Cardiac fibroblast (primary cell): ENCODE results near the gene CEP131.
"Not testable (repeated sequence)": the region's sequence is repeated elsewhere in the genome, so short reads cannot be mapped to it uniquely, and the experiment has no call there.

Experiments used
- DNase-seq, 2 donors: peaks; one replicate each; pipeline versions ENCODE4 v3.0.0 to v3.0.0-alpha.2; 2010; ENCODE audit warnings: low read depth in 2 of 2
- H3K4me3 ChIP-seq, 2 donors: replicated peaks in 1 of 2; 1 replicate in 1 of 2; 2 replicates in 1 of 2; pipeline ENCODE4 v1.5.1; 2011; ENCODE audit warnings: low read depth in 2 of 2, low read length in 2 of 2, mild to moderate bottlenecking in 2 of 2, moderate library complexity in 1 of 2
- TF ChIP-seq, protein P1 (sequence below): IDR thresholded peaks from one replicate; pipeline ENCODE4 v1.5.1; 2011; ENCODE audit warnings: low read depth, mild to moderate bottlenecking, low read length, inconsistent platforms

The CEP131 gene

DNA sequence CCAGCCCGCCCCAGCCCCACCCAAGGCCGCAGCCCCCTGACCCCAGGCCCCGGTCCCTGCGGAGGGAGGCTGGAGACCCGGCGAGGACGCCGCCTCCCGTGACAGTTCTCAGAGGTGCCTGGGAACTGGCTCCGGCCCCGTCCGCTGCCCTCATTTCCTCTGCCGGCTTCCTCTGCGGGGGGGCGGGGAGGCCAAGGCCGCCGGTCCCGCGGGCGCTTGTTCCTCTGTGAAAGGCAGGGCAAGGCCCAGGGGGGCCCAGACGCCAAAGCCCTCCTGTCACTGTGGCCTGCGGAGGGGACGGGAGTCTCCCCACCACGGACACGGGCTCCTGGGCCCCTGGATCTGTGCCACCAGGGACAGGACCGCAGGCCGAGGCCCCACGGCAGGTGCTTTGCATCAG lies 62.5 kb downstream of the CEP131 start:
- DNase-seq: no peak
- TF ChIP-seq, protein P1, sequence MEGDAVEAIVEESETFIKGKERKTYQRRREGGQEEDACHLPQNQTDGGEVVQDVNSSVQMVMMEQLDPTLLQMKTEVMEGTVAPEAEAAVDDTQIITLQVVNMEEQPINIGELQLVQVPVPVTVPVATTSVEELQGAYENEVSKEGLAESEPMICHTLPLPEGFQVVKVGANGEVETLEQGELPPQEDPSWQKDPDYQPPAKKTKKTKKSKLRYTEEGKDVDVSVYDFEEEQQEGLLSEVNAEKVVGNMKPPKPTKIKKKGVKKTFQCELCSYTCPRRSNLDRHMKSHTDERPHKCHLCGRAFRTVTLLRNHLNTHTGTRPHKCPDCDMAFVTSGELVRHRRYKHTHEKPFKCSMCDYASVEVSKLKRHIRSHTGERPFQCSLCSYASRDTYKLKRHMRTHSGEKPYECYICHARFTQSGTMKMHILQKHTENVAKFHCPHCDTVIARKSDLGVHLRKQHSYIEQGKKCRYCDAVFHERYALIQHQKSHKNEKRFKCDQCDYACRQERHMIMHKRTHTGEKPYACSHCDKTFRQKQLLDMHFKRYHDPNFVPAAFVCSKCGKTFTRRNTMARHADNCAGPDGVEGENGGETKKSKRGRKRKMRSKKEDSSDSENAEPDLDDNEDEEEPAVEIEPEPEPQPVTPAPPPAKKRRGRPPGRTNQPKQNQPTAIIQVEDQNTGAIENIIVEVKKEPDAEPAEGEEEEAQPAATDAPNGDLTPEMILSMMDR: no peak
- H3K4me3 ChIP-seq: peak overlapping the region in 1 of 2 donors; percentile 1

DNA sequence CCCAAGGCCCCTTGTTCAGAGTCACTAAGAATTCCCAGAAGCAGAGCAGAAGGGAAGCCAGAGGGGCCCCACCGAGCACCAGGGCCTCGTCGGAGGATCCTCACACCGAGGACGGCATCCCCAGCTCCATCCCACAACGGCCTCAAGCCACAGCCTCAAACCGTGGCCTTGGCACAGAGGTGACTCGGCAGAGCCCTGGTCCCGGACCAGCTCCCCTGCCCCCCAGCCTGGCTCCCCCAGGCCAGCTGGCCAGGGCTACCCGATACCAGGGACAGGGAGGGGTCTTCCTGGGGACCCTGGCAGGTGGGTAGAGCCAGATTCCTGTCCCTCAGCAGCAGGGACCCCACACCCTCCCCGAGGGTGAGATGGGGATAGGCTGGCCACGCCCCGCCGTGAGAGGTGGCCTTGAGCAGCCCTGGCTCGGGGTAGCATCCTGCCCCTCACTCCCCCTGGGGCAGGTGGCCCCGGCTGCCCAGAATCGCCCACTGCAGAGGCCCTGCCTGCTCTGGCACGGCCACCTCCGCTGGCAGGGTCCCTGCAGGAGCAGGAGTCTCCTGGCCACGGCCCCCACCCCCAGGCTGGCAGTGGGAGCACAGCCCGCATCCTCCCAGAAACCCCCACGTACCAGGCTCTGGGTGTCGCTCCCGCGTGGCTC lies 63.0 kb downstream of the CEP131 start:
- DNase-seq: no peak
- peak overlapping the region in 1 of 2 donors; percentile 1 for H3K4me3 ChIP-seq
- TF ChIP-seq, protein P1: no peak

GRCh38 chr17:81158688-81159590 lies 63.8 kb downstream of the CEP131 start:
- TF ChIP-seq, protein P1: no peak
- DNase-seq: no peak
- H3K4me3 ChIP-seq: no peak overlapping the region

DNA sequence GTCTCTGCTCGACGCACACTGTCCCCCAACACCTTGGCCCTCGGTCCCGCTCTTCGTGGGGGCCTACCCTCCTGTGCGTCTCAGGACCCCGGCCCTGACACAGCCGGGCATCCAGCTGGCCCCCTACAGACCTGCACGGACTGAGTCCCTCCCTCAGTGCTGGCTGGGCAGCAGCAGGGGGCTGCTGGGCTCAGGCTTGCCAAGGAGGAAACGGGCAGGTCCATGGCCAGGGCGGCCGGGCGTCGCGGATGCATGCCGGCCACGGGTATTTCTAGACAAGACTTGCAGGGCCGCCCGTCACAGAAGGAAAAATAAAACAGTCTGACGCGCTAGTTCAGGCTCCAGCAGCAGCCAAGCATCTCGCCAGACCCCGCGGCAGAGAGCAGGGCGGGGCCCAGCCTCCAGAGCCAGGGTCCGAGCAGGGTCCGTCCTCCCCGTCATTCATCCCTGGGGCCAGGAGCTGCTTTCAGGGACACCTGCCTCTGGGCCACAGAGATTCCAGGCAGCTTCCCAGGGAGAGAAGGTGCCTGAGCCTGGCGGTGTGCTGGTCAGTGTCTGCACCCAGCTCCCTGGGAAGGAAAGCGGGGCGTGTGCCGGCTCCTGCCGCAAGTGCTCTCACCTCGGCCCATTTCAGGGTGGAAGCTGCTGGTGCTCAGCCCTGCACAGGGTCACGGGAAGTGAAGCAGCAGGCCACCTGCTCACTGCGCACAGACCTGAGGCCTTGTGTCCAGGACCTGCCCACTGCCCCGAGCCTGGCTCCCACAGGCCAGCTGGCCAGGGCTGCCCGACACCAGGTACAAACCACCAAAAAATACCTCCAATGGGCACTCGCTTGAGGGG lies 64.7 kb downstream of the CEP131 start:
- TF ChIP-seq, protein P1: no peak
- H3K4me3 ChIP-seq: no peak overlapping the region
- no peak for DNase-seq

GRCh38 chr17:81156866-81157805 lies 65.6 kb downstream of the CEP131 start:
- TF ChIP-seq, protein P1: no peak
- H3K4me3 ChIP-seq: no peak overlapping the region
- no peak for DNase-seq

DNA sequence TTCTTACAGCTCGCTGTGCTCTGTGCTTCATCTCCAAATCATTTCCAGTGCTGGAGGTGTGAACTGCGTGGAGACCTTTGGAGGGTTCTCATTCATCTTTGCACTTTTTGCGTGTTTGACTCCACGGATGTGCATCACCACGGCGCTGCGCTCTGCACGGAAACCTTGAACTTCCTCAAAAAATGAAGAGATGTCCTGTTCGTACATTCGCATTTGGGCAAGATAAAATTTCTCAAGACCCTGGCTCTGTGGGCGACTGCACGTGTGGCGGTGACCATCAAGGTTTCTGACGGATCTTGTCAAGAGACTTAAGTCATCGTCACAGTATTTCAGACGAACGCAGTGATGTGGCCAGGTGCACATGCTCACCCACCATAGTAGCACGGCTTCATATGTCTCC lies 67.8 kb downstream of the CEP131 start:
- TF ChIP-seq, protein P1: no peak
- no peak for DNase-seq
- no peak overlapping the region for H3K4me3 ChIP-seq

DNA sequence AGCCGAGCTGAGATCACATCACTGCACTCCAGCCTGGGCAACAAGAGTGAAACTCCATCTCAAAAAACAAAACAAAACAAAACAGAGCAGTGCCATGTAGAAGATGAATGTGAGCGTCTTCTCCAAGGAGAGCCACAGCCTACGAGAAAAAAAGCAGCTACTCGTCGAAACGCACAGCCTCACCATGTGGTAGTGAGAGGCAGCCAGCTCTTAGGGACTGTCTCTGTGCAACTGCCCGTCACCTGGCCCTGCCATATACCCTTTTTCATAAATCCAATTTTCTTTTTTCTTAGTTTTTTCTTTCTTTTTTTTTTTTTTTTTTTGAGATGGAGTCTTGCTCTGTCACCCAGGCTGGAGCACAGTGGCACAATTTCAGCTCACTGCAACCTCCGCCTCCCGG lies 68.7 kb downstream of the CEP131 start:
- H3K4me3 ChIP-seq, DNase-seq: not testable (repeated sequence)
